Caco-2 (cell line): Measurements from ENCODE around the gene SLC38A9. TPM values are rescaled to one million over a fixed set of nuclear protein-coding genes. Genes with fewer than 3 reads are reported as not detected.

ENCODE experiments used
- BruUV-seq: library from RNA; stranded (reverse); fragments of 400-500 nt; replicated peaks from 2 replicates; lab custom pipeline; 2021; lab: Mats Ljungman, UMichigan
- CTCF ChIA-PET: fragments of 300-600 bp; sonication (Branson Sonifier 250); formaldehyde crosslinking; loops from one replicate; lab custom pipeline; 2022; ENCODE audit warnings: antibody characterized with exemption; lab: Charles Lee
- POLR2A ChIA-PET: fragments of 300-600 bp; sonication (Branson Sonifier 250); formaldehyde crosslinking; loops from one replicate; lab custom pipeline; 2022; ENCODE audit warnings: antibody characterized with exemption; lab: Charles Lee
- DNase-seq, 2 experiments: peaks; one replicate each; pipeline versions ENCODE4 v3.0.0 to v3.0.0-alpha.2; 2020 to 2022
- H3K27me3 ChIP-seq: replicated peaks from 2 replicates; pipeline ENCODE4 v1.6.0; 2011; ENCODE audit warnings: low read length; ENCODE audit not compliant: control insufficient read depth, insufficient read depth
- H3K36me3 ChIP-seq: 2 replicates; pipeline ENCODE4 v1.5.1; 2011; ENCODE audit warnings: low read length; ENCODE audit not compliant: control insufficient read depth, insufficient read depth
- H3K4me1 ChIP-seq: fragments of 250-450 bp; sonication (Bioruptor Pico); 2 replicates; pipeline ENCODE4 v1.5.1; 2020; ENCODE audit warnings: mild to moderate bottlenecking
- H3K4me3 ChIP-seq: 2 replicates; pipeline ENCODE4 v1.5.1; 2011; ENCODE audit warnings: low read depth, mild to moderate bottlenecking, control low read depth, low read length
- H3K9me3 ChIP-seq: fragments of 250-450 bp; sonication (Bioruptor Pico); 2 replicates; pipeline ENCODE4 v1.5.1; 2020; ENCODE audit warnings: mild to moderate bottlenecking, moderate library complexity
- H3K27ac Mint-ChIP-seq: one replicate; pipeline ENCODE4 v1.8.0; 2022; ENCODE audit warnings: mixed read lengths; ENCODE audit not compliant: unreplicated experiment
- H3K27me3 Mint-ChIP-seq: one replicate; pipeline ENCODE4 v1.8.0; 2022; ENCODE audit warnings: mixed read lengths; ENCODE audit not compliant: insufficient read depth, unreplicated experiment
- H3K36me3 Mint-ChIP-seq: one replicate; pipeline ENCODE4 v1.8.0; 2022; ENCODE audit warnings: mild to moderate bottlenecking, mixed read lengths; ENCODE audit not compliant: insufficient read depth, unreplicated experiment
- H3K4me1 Mint-ChIP-seq: one replicate; pipeline ENCODE4 v1.8.0; 2022; ENCODE audit warnings: low read depth, mixed read lengths; ENCODE audit not compliant: unreplicated experiment
- H3K4me3 Mint-ChIP-seq: one replicate; pipeline ENCODE4 v1.8.0; 2022; ENCODE audit warnings: mild to moderate bottlenecking, moderate library complexity, mixed read lengths; ENCODE audit not compliant: unreplicated experiment
- H3K9me3 Mint-ChIP-seq: one replicate; pipeline ENCODE4 v1.8.0; 2022; ENCODE audit warnings: mixed read lengths; ENCODE audit not compliant: unreplicated experiment
- intact Hi-C: fragments of 100-400 bp; cut with micrococcal nuclease; formaldehyde crosslinking; loops from one replicate; pipeline ENCODE4 v1.10.0; 2022; ENCODE audit not compliant: unreplicated experiment
- total RNA-seq: library from RNA; stranded (reverse); gene quantifications from 2 replicates; pipeline ENCODE4 v1.2.3, GENCODE V29; 2022
- TF ChIP-seq, protein P1 (sequence below), 2 experiments: fragments of 200-600 bp in 1 of 2; IDR thresholded peaks; 1 replicate in 1 of 2; 2 replicates in 1 of 2; pipeline versions ENCODE4 v1.5.1 to v1.8.0; 2011 to 2022; ENCODE audit warnings: antibody characterized with exemption in 1 of 2, control low read depth in 1 of 2, inconsistent platforms in 1 of 2, low read depth in 1 of 2, low read length in 1 of 2, mild to moderate bottlenecking in 1 of 2, moderate library complexity in 1 of 2; ENCODE audit not compliant: insufficient read depth in 1 of 2, severe bottlenecking in 1 of 2, unreplicated experiment in 1 of 2

Gene SLC38A9
- total RNA-seq, 1 experiment from 2014 or later, result 66.9 TPM

DNA sequence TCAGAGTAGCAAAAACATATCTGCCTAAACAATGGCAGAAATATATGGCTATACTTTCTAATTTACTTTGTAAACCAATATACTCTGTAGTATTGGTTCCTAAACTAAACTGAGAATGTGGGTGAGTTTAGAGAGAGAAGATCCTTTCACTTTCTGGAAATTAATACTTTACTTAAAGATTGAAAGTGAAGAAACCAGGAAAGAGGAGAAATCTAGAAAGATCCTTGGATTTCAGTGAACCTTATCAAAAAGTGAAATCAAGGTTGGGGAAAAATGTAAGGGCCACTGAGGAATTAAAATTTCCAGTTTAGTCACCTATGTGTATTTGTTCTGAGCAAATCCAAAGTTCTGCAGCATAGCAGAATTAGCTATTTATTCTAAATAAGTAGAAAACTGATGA, 5.9 kb downstream of the SLC38A9 start:
- no peak overlapping the region for H3K4me3 Mint-ChIP-seq
- Histone ChIP-seq H3K27me3 (no peaks in the 10 kb centered on the region), H3K4me3 (no peak overlapping the region), H3K36me3 (peaks cover 2% of the 10 kb centered on the region; the same call in 1 of the 2 replicates), H3K9me3 (no peaks in the 10 kb centered on the region), H3K4me1 (no peaks in the 10 kb centered on the region)
- peaks cover 4% of the 10 kb centered on the region for H3K4me1 Mint-ChIP-seq
- H3K9me3 Mint-ChIP-seq, result no peaks in the 10 kb centered on the region
- ChIA-PET CTCF (no interaction called here), POLR2A (no interaction called here)
- TF ChIP-seq, protein P1, sequence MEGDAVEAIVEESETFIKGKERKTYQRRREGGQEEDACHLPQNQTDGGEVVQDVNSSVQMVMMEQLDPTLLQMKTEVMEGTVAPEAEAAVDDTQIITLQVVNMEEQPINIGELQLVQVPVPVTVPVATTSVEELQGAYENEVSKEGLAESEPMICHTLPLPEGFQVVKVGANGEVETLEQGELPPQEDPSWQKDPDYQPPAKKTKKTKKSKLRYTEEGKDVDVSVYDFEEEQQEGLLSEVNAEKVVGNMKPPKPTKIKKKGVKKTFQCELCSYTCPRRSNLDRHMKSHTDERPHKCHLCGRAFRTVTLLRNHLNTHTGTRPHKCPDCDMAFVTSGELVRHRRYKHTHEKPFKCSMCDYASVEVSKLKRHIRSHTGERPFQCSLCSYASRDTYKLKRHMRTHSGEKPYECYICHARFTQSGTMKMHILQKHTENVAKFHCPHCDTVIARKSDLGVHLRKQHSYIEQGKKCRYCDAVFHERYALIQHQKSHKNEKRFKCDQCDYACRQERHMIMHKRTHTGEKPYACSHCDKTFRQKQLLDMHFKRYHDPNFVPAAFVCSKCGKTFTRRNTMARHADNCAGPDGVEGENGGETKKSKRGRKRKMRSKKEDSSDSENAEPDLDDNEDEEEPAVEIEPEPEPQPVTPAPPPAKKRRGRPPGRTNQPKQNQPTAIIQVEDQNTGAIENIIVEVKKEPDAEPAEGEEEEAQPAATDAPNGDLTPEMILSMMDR (IDR thresholded peaks at IDR 0.05; ENCODE audit: insufficient read depth in 1 of 2, low read depth in 1 of 2, low read length in 1 of 2, severe bottlenecking in 1 of 2, unreplicated experiment in 1 of 2), result no peak
- no TSS peak for BruUV-seq
- no peak for DNase-seq
- intact Hi-C loops, result no loop called here
- peaks cover 4% of the 10 kb centered on the region for H3K36me3 Mint-ChIP-seq
- H3K27me3 Mint-ChIP-seq, result no peaks in the 10 kb centered on the region
- no peak overlapping the region for H3K27ac Mint-ChIP-seq

DNA sequence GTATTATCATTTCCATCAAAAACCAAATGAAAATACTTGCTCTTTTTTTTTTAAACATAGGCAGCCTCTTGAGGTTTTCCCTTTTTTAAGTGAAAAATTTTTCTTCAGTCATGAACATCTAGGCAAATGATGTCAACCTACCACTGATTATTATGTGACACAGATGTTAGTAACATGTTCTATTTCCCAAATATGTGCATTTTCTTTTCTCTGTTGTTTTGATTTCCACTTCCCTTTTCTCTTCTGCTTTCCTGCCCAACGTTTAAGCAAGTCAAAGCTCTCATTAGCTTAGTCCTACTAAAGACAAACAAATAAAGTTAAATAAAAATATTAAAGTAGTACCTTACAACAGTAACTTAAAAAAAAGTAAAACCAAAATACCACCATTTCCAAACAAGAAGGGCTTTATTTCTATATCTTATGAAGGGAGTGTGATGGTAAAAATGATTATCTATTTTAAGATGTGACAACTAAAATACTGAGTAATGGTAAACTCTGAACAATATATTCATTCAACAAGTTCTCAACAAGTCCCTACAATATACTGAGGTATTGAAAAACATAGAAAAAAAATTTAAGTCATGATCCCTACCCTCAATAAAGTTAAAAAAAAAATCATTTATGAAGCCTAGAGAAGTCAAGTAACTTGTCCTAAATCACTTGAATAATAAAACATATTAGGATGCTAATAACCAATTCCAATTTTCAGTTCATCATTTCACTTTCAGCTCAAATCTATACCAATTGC, 9.4 kb downstream of the SLC38A9 start:
- H3K27me3 Mint-ChIP-seq, result no peaks in the 10 kb centered on the region

DNA sequence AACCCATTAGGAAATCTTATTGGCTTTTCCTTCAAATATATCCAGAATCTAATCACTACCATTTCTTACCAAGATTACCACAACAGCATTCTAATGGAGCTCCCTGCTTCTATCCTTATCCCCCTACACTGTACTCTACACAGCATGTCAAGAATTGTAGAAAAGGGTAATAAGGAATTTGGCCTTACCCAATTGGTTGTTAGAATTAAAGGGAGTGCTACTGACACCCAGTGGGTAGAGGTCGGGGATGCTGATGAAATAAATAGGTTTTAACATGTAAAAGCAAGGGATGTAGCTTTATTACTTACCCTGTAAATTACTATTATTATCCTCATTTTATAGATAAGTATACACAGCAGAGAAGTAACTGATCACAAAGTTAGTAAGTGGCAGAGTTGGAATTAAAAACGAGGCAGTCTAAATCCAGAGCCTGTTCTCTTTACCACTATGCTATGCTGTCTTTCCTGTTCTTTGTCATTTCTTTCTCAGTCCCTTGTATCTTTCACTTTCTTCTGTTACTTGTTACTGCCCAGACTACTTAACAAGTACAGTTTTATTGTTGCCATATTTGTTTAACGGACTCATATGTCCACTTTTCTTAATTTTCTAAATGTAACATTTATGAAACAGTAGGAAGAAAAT, 10.5 kb downstream of the SLC38A9 start:
- TF ChIP-seq, protein P1 (IDR thresholded peaks at IDR 0.05; ENCODE audit: insufficient read depth in 1 of 2, low read depth in 1 of 2, low read length in 1 of 2, severe bottlenecking in 1 of 2, unreplicated experiment in 1 of 2), result no peak
- Mint-ChIP-seq H3K27me3 (no peaks in the 10 kb centered on the region), H3K4me3 (no peak overlapping the region), H3K27ac (no peak overlapping the region), H3K9me3 (no peaks in the 10 kb centered on the region), H3K4me1 (peaks cover 14% of the 10 kb centered on the region), H3K36me3 (peaks cover 11% of the 10 kb centered on the region)
- ChIA-PET CTCF (interaction anchor here (0.5 kb wide), 1 partner anchor 262 kb away, joined by 4 read pairs; no protein-coding TSS in a partner anchor), POLR2A (no interaction called here)
- no TSS peak for BruUV-seq
- intact Hi-C loops, result loop anchor here (1.0 kb wide), 1 partner anchor 21 kb away; no protein-coding TSS in a partner anchor
- Histone ChIP-seq H3K4me1 (no peaks in the 10 kb centered on the region), H3K36me3 (peaks cover 2% of the 10 kb centered on the region; the same call in 1 of the 2 replicates), H3K27me3 (no peaks in the 10 kb centered on the region), H3K4me3 (no peak overlapping the region), H3K9me3 (no peaks in the 10 kb centered on the region)
- DNase-seq, result no peak

More for the DNA sequence above, 9.4 kb downstream of the SLC38A9 start:
- H3K9me3 Mint-ChIP-seq, result no peaks in the 10 kb centered on the region
- no peaks in the 10 kb centered on the region for H3K9me3 ChIP-seq
- TF ChIP-seq, protein P1 (IDR thresholded peaks at IDR 0.05; ENCODE audit: insufficient read depth in 1 of 2, low read depth in 1 of 2, low read length in 1 of 2, severe bottlenecking in 1 of 2, unreplicated experiment in 1 of 2), result no peak
- no peak overlapping the region for H3K27ac Mint-ChIP-seq
- H3K4me1 Mint-ChIP-seq, result peaks cover 14% of the 10 kb centered on the region
- CTCF ChIA-PET, result no interaction called here
- peaks cover 2% of the 10 kb centered on the region; the same call in 1 of the 2 replicates for H3K36me3 ChIP-seq
- no peaks in the 10 kb centered on the region for H3K27me3 ChIP-seq
- no peak overlapping the region for H3K4me3 Mint-ChIP-seq
- POLR2A ChIA-PET, result no interaction called here
- intact Hi-C loops, result no loop called here
- H3K4me3 ChIP-seq, result no peak overlapping the region
- DNase-seq, result no peak
- no peaks in the 10 kb centered on the region for H3K4me1 ChIP-seq
- H3K36me3 Mint-ChIP-seq, result peaks cover 6% of the 10 kb centered on the region
- BruUV-seq, result no TSS peak
